ENCODE measurements around the gene NR2C1.

DNA sequence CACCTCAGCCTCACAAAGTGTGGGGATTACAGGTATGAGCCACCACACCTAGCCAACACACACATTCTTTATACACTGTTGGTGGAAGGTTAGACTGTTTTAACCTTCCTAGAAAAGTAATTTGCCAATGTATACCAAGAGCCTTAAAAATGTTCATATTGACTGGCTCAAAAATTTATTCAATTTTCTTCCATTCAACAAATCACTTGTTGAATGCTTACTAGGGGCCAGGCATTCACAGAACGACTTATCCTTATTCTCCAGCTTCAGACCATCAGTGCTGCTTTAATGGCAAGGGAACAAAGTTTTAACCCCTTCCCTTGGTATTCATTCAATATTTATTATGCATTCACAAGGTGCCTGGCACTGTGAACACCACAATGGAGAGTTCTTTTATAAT, 3.0 kb downstream of the NR2C1 start:
- no peak for TF ChIP-seq POLR2A (IDR thresholded peaks at IDR 0.05)
- TF ChIP-seq, protein P1, sequence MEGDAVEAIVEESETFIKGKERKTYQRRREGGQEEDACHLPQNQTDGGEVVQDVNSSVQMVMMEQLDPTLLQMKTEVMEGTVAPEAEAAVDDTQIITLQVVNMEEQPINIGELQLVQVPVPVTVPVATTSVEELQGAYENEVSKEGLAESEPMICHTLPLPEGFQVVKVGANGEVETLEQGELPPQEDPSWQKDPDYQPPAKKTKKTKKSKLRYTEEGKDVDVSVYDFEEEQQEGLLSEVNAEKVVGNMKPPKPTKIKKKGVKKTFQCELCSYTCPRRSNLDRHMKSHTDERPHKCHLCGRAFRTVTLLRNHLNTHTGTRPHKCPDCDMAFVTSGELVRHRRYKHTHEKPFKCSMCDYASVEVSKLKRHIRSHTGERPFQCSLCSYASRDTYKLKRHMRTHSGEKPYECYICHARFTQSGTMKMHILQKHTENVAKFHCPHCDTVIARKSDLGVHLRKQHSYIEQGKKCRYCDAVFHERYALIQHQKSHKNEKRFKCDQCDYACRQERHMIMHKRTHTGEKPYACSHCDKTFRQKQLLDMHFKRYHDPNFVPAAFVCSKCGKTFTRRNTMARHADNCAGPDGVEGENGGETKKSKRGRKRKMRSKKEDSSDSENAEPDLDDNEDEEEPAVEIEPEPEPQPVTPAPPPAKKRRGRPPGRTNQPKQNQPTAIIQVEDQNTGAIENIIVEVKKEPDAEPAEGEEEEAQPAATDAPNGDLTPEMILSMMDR (IDR thresholded peaks at IDR 0.05) = no peak
